ENCODE measurements around the gene SH3GL3.

SH3GL3 gene

GRCh38 chr15:83569341-83569740 lies 122.2 kb downstream of the SH3GL3 start:
- DNase-seq (ENCODE audit: low spot score): no peak

- DNase-seq (ENCODE audit: low spot score): no peak
These were observed 123.6 kb downstream of the SH3GL3 start for GRCh38 chr15:83570756-83571155.

GRCh38 chr15:83571820-83572707 lies 124.9 kb downstream of the SH3GL3 start:
- DNase-seq (ENCODE audit: low spot score): no peak

GRCh38 chr15:83574345-83574744 lies 127.2 kb downstream of the SH3GL3 start:
- no peak for DNase-seq (ENCODE audit: low spot score)

GRCh38 chr15:83578691-83579090 lies 131.6 kb downstream of the SH3GL3 start:
- DNase-seq (ENCODE audit: low spot score): no peak

- DNase-seq (ENCODE audit: low spot score): no peak
These were observed 134.2 kb downstream of the SH3GL3 start for GRCh38 chr15:83581381-83581780.

GRCh38 chr15:83582381-83582780 lies 135.2 kb downstream of the SH3GL3 start:
- no peak for DNase-seq (ENCODE audit: low spot score)

GRCh38 chr15:83585601-83586335 lies 138.6 kb downstream of the SH3GL3 start:
- no peak for DNase-seq (ENCODE audit: low spot score)

GRCh38 chr15:83587091-83587490 lies 139.9 kb downstream of the SH3GL3 start:
- no peak for DNase-seq (ENCODE audit: low spot score)

GRCh38 chr15:83588441-83588840 lies 141.3 kb downstream of the SH3GL3 start:
- no peak for DNase-seq (ENCODE audit: low spot score)

- no peak for DNase-seq (ENCODE audit: low spot score)
These were observed 145.4 kb downstream of the SH3GL3 start for GRCh38 chr15:83592370-83593040.

GRCh38 chr15:83595191-83595590 lies 148.1 kb downstream of the SH3GL3 start:
- DNase-seq (ENCODE audit: low spot score): no peak

GRCh38 chr15:83598031-83598430 lies 150.9 kb downstream of the SH3GL3 start:
- no peak for DNase-seq (ENCODE audit: low spot score)

- DNase-seq (ENCODE audit: low spot score): no peak
These were observed 154.9 kb downstream of the SH3GL3 start for GRCh38 chr15:83602021-83602420.

- no peak for DNase-seq (ENCODE audit: low spot score)
These were observed 157.4 kb downstream of the SH3GL3 start for GRCh38 chr15:83604549-83604948.

GRCh38 chr15:83605111-83605945 lies 158.2 kb downstream of the SH3GL3 start:
- no peak for DNase-seq (ENCODE audit: low spot score)

- DNase-seq (ENCODE audit: low spot score): no peak
These were observed 163.0 kb downstream of the SH3GL3 start for GRCh38 chr15:83610132-83610531.

- no peak for DNase-seq (ENCODE audit: low spot score)
These were observed 164.0 kb downstream of the SH3GL3 start for GRCh38 chr15:83610901-83611685.

- no peak for DNase-seq (ENCODE audit: low spot score)
These were observed 165.1 kb downstream of the SH3GL3 start for GRCh38 chr15:83612226-83612625.

GRCh38 chr15:83612898-83613635 lies 165.9 kb downstream of the SH3GL3 start:
- DNase-seq (ENCODE audit: low spot score): no peak
